Fibroblast of mammary gland (primary cell): ENCODE measurements around the gene BRWD1.

Source experiments
- DNase-seq: peaks from one replicate; pipeline ENCODE4 v3.0.0-alpha.2; 2010; ENCODE audit warnings: low read depth
- H3K4me3 ChIP-seq: 2 replicates; pipeline ENCODE4 v1.5.1; 2011; ENCODE audit warnings: low read depth, mild to moderate bottlenecking, low read length, moderate library complexity; ENCODE audit not compliant: control insufficient read depth
- TF ChIP-seq, protein P1 (sequence below): conservative IDR thresholded peaks from 2 replicates; pipeline ENCODE4 v1.5.1; 2011; ENCODE audit warnings: low read depth, low read length, inconsistent platforms; ENCODE audit not compliant: control insufficient read depth, insufficient read depth

BRWD1 gene

DNA sequence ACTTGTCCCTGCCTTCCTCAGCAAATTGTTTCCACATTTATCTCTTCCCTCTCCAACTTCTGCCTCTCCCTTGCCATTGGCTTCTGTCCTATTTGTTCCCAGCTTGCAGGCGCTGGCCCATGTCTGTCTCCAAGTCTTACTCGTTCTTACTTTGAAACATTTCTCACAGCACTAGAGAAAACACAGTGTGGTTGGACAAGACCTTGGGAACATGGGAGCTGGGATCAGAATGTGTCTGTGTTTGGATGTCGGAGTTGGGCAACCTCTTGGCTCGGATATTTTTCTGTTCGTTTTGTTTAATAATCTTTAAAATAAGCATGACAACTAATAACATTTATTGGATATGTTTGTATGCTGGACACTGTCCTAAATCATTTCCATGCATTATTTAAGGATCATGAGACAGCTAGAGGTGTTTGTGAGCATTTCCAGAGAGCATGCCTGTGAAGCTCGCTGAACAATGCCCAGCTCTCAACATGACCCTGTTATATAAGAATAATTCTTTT lies 5.9 kb upstream of the BRWD1 start:
- H3K4me3 ChIP-seq = no peak overlapping the region
- DNase-seq = peak; percentile 44
- TF ChIP-seq, protein P1, sequence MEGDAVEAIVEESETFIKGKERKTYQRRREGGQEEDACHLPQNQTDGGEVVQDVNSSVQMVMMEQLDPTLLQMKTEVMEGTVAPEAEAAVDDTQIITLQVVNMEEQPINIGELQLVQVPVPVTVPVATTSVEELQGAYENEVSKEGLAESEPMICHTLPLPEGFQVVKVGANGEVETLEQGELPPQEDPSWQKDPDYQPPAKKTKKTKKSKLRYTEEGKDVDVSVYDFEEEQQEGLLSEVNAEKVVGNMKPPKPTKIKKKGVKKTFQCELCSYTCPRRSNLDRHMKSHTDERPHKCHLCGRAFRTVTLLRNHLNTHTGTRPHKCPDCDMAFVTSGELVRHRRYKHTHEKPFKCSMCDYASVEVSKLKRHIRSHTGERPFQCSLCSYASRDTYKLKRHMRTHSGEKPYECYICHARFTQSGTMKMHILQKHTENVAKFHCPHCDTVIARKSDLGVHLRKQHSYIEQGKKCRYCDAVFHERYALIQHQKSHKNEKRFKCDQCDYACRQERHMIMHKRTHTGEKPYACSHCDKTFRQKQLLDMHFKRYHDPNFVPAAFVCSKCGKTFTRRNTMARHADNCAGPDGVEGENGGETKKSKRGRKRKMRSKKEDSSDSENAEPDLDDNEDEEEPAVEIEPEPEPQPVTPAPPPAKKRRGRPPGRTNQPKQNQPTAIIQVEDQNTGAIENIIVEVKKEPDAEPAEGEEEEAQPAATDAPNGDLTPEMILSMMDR = no peak

DNA sequence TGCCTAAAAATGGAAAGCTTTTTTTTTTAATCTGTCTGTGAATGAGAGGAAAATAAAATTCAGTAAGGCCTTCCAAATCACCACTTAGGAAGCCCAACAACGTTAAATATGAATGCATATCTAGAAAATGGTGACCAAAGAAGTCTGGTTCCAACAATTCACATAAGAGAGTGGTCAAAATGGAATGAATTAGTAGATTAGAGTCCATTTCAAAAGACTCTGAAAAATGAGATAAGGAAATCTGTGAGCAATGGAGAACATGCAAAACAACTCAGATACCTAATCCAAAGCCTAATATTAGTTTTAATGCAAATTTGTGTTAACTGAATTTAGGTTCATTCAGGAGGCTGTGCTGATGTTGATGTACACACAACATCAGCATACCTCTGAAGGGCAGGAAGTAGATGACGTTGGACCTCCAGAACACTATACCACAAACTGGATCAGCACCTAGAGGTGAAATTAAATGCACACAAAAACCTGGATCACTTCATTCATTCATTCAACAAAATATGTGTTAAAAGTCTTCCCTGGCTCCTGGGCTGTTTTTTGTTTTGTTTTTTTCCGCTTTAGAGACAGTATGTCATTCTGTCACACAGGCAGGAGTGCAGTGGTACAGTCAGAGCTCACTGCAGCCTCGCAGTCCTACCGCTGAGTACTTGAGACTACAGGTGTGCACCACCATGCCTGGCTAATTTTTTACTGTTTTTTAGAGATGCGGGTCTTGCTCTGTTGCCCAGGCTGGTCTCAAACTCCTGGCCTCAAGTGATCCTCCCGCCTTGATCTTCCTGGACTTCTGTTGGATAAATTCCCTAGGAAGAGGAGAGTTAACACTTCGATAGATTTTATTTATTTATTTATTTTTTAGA lies 4.9 kb upstream of the BRWD1 start:
- no peak for DNase-seq
- TF ChIP-seq, protein P1 = no peak

DNA sequence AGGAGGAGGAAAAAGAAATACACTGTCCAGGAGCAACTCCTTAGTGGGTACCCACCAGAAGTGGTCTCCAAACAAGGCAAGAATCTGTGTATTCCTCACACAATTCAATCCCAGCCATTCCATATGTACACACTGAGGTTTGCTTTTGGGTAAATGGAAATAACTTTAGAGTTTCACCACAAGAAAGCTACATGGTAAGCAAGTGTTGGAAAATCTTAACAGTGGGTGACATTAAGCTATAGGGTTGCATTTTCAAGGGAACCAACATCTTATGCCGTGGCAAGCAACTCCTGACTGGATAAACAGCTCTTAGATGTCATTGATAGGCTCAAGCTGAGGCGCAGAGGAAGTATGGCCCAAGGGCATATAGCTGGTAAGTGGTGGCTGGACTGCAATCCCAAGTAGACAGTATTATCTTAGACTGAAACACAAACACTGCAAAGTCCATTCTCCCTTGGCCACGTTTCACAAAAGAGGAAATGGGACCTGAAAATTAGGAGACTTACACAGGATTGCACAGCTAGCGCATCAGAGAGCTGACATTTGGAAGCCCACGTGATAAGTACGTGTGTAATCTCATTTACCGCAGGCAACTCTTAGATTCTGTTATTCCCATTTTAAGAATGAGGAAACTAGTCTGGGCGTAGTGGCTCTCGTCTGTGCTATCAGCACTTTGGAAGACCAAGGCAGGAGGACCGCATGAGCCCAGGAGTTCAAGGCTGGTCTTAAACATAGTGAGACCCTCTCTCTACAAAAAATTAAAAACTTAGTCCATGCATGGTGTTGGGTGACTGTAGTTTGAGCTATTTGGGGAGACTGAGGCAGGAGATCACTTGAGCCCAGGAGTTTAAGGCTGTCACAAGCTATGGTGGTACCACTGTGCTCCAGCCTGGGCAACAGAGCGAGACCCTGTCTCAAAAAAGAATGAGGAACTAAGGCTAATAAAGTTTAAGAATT lies 4.0 kb upstream of the BRWD1 start:
- TF ChIP-seq, protein P1 = no peak
- DNase-seq = no peak
- H3K4me3 ChIP-seq = no peak overlapping the region

More for the DNA sequence above, 4.9 kb upstream of the BRWD1 start:
- H3K4me3 ChIP-seq = no peak overlapping the region

DNA sequence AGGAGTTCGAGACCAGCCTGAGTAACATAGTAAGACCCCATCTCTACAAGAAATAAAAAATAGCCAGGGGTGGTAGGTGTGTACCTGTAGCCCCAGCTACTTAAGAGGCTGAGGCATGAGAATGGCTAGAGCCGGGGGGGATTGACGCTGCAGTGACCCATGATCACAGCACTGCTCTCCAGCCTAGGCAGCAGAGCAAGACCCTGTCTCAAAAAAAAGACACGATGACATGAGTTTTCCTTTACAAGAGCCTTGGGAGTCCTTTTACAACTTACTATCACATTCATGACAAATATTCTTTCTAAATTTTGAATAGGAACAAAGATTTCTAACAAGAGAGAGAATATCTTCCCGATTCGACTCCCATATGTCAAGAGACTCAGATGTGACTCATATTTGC lies 3.3 kb upstream of the BRWD1 start:
- TF ChIP-seq, protein P1 = no peak
- H3K4me3 ChIP-seq = no peak overlapping the region
- DNase-seq = no peak

DNA sequence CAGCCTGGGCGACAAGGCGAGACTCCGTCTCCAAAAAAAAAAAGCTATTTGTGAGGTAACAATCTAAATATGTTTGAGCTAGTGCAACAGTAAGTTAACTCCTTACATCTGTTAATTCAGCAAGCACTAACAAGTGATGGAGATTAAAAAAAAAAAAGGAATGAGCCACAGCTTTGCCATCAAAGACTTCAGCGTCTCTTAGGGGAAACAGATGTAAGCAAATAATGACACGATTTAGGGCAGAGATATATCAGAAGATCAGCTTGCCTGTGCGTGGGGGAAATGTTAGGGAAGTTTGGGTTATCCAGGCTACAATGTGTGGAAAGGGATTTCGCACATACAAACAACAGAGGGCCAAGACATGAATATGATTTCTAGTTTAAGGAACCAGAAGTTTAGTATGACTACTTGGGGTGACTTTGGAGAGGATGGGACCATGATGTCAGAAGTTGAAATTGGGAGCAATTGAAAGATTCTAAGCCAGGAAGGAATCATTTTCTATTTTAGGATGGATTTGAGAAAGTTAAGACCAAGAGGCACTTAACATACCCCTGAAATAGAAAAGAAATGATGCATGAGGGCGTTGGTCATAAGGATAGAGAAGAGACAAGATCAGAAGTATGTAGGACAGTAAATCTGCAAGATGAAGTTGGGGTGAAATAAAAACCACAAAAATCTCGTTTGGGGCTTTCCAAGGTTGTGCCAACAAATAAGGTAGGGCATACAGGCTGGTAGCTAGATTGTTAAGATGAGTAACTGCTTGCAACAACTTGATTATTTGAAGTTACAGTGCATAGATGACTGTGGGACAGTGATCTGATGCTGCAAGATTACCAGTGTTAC lies 2.4 kb upstream of the BRWD1 start:
- TF ChIP-seq, protein P1 = no peak
- H3K4me3 ChIP-seq = no peak overlapping the region
- no peak for DNase-seq
